K562 (cell line): ENCODE data around the gene PPOX. TPM values are rescaled to one million over a fixed set of nuclear protein-coding genes. Genes with fewer than 3 reads are reported as not detected.

Experiments used
- BRD9 ChIP-seq: fragments of 450-650 bp; IDR thresholded peaks from 2 replicates; pipeline ENCODE4 v1.6.1; 2018; ENCODE audit warnings: low read depth; ENCODE audit not compliant: partially characterized antibody
- DACH1 ChIP-seq: fragments of 450-650 bp; IDR thresholded peaks from 2 replicates; pipeline ENCODE4 v1.6.1; 2018; ENCODE audit not compliant: partially characterized antibody
- E2F3 ChIP-seq: fragments of 250-450 bp; sonication (Bioruptor Pico); IDR thresholded peaks from 2 replicates; pipeline ENCODE4 v1.4.0; 2020; ENCODE audit warnings: mild to moderate bottlenecking
- EHMT2 ChIP-seq: fragments of 450-650 bp; IDR thresholded peaks from 2 replicates; pipeline ENCODE4 v1.6.1; 2018; ENCODE audit warnings: antibody characterized with exemption
- FOXJ3 ChIP-seq: sonication (generic); formaldehyde crosslinking; IDR thresholded peaks from 2 replicates; pipeline ENCODE4 v1.4.0; 2020; ENCODE audit warnings: mild to moderate bottlenecking, missing genetic modification reagents
- HDAC8 ChIP-seq: fragments of 450-650 bp; IDR thresholded peaks from 2 replicates; pipeline ENCODE4 v1.6.1; 2016; ENCODE audit warnings: mild to moderate bottlenecking, missing genetic modification characterization, moderate library complexity, missing compliant biosample characterization
- HINFP ChIP-seq: fragments of 450-650 bp; conservative IDR thresholded peaks from 2 replicates; pipeline ENCODE4 v1.6.1; 2016; ENCODE audit warnings: missing genetic modification characterization, low read depth, mild to moderate bottlenecking, control low read depth, missing compliant biosample characterization
- HNRNPK ChIP-seq: fragments of 200-400 bp; formaldehyde crosslinking; IDR thresholded peaks from one replicate; pipeline ENCODE4 v1.6.1; 2018; ENCODE audit warnings: mild to moderate bottlenecking, low read depth, low read length; ENCODE audit not compliant: poor library complexity, severe bottlenecking
- KLF13 ChIP-seq: fragments of 450-650 bp; IDR thresholded peaks from 2 replicates; pipeline ENCODE4 v1.6.1; 2016; ENCODE audit warnings: missing genetic modification characterization, low read depth, mild to moderate bottlenecking, missing compliant biosample characterization, moderate library complexity, borderline replicate concordance
- MYNN ChIP-seq, 2 experiments: sonication (generic); formaldehyde crosslinking in 1 of 2; IDR thresholded peaks; 2 replicates each; pipeline versions ENCODE4 v1.5.0 to v1.6.1; 2016 to 2020; ENCODE audit warnings: antibody characterized with exemption in 1 of 2, missing genetic modification reagents in 1 of 2
- NCOA2 ChIP-seq, 2 experiments: fragments of 450-650 bp; IDR thresholded peaks; 2 replicates each; pipeline ENCODE4 v1.6.1; 2018; ENCODE audit warnings: mild to moderate bottlenecking in 2 of 2, moderate library complexity in 1 of 2; ENCODE audit not compliant: partially characterized antibody in 2 of 2
- PATZ1 ChIP-seq: fragments of 250-450 bp; sonication (Bioruptor Pico); IDR thresholded peaks from 2 replicates; pipeline ENCODE4 v1.5.0; 2020; ENCODE audit warnings: mild to moderate bottlenecking, borderline replicate concordance
- PHTF2 ChIP-seq: fragments of 250-450 bp; sonication (Bioruptor Pico); IDR thresholded peaks from 2 replicates; pipeline ENCODE4 v1.5.0; 2021; ENCODE audit warnings: mild to moderate bottlenecking
- PPARD ChIP-seq: fragments of 250-450 bp; sonication (Bioruptor Pico); IDR thresholded peaks from 2 replicates; pipeline ENCODE4 v1.8.0; 2022; ENCODE audit warnings: inconsistent platforms, mild to moderate bottlenecking, moderate library complexity
- SREBF1 ChIP-seq: fragments of 150-350 bp; IDR thresholded peaks from 2 replicates; pipeline ENCODE4 v1.6.1; 2014; ENCODE audit warnings: antibody characterized with exemption, low read depth, low read length, borderline replicate concordance
- TAF15 ChIP-seq: fragments of 200-400 bp; formaldehyde crosslinking; IDR thresholded peaks from 2 replicates; pipeline ENCODE4 v1.6.1; 2017; ENCODE audit warnings: mild to moderate bottlenecking, low read depth, low read length, moderate library complexity
- TEAD4 ChIP-seq, 2 experiments: sonication (generic) in 1 of 2; formaldehyde crosslinking in 1 of 2; IDR thresholded peaks; 2 replicates each; pipeline versions ENCODE4 v1.6.1 to v1.8.0; 2012 to 2022; ENCODE audit warnings: borderline replicate concordance in 1 of 2, inconsistent platforms in 1 of 2, low read length in 1 of 2, mild to moderate bottlenecking in 1 of 2, missing genetic modification reagents in 1 of 2
- TSHZ1 ChIP-seq: fragments of 250-450 bp; sonication (Bioruptor Pico); IDR thresholded peaks from 2 replicates; pipeline ENCODE4 v1.4.0; 2020; ENCODE audit warnings: mild to moderate bottlenecking, moderate library complexity
- ZNF124 ChIP-seq: sonication (generic); formaldehyde crosslinking; IDR thresholded peaks from 2 replicates; pipeline ENCODE4 v1.8.1; 2022; ENCODE audit warnings: missing genetic modification reagents
- ZNF511 ChIP-seq: sonication (generic); formaldehyde crosslinking; IDR thresholded peaks from 2 replicates; pipeline ENCODE4 v1.8.0; 2022; ENCODE audit warnings: mild to moderate bottlenecking, missing genetic modification reagents
- polyA plus RNA-seq, 8 experiments: library from polyadenylated mRNA; depleted of rRNA in 4 of 8; stranded (reverse) in 5 of 8; unstranded in 3 of 8; fragments of >200 nt; fragmentation: Nextera tagmentation in 2 of 8; fragmentation: Illumina TruSeq in 1 of 8; extraction: Ambion mirVana in 2 of 8; extraction: Trizol in 1 of 8; gene quantifications; 2 replicates each; pipeline versions ENCODE4 v1.2.1 to v1.2.3, GENCODE V29; 2011 to 2014; ENCODE audit warnings: inconsistent platforms in 1 of 8, missing spikeins in 1 of 8
- total RNA-seq, 7 experiments: library from RNA; depleted of rRNA in 6 of 7; stranded (reverse); fragments of >200 nt in 6 of 7; fragmentation: Illumina TruSeq in 2 of 7; extraction: Trizol in 2 of 7; gene quantifications; 2 replicates each; pipeline versions ENCODE4 v1.2.1 to v1.2.3, GENCODE V29; 2011 to 2021; ENCODE audit warnings: low replicate concordance in 1 of 7

The PPOX gene
- total and polyA plus RNA-seq, 9 of the 15 experiments (the other 6 are each of a cell fraction or from before 2014, with no cell fraction given), result 17.0 to 57.1 (median 38.9) TPM

GRCh38 chr1:161153682-161154337, 12.4 kb upstream of the PPOX start, which contains the start of gene UFC1 (continued):
- TF ChIP-seq HINFP (tag) (no peak), TEAD4 (IDR thresholded peaks at IDR 0.05; ENCODE audit: low read length) (peak; percentile 28), TEAD4 (CRISPR knock-in tag; IDR thresholded peaks at IDR 0.05; ENCODE audit: borderline replicate concordance) (no peak), MYNN (IDR thresholded peaks at IDR 0.05) (no peak), MYNN (CRISPR knock-in tag; IDR thresholded peaks at IDR 0.05) (no peak), TSHZ1 (no peak), ZNF511 (CRISPR knock-in tag) (no peak), FOXJ3 (no peak), PPARD (no peak), BRD9 (peak; percentile 92), KLF13 (no peak), PATZ1 (CRISPR knock-in tag) (no peak), HDAC8 (tag) (0 out of 2 replicates have a peak, but pooled peaks have one; percentile 40), HNRNPK (no peak), SREBF1 (peak; percentile 68; the same call in 1 of the 2 replicates), TAF15 (no peak), E2F3 (CRISPR knock-in tag) (no peak), EHMT2 (peak; percentile 77), NCOA2 (IDR thresholded peaks at IDR 0.05; ENCODE audit: partially characterized antibody in 2 of 2) (no peak), DACH1 (no peak), PHTF2 (0 out of 2 replicates have a peak, but pooled peaks have one; percentile 29), ZNF124 (no peak)
